HG02852 (cell line): ENCODE results near the gene DNAH17.

ENCODE experiments used
- ATAC-seq: cut with Tn5 transposase; IDR thresholded peaks from one replicate; pipeline ENCODE4 v1.9.1; 2021; ENCODE audit warnings: mild to moderate bottlenecking, moderate library complexity; ENCODE audit not compliant: unreplicated experiment

Gene DNAH17

DNA sequence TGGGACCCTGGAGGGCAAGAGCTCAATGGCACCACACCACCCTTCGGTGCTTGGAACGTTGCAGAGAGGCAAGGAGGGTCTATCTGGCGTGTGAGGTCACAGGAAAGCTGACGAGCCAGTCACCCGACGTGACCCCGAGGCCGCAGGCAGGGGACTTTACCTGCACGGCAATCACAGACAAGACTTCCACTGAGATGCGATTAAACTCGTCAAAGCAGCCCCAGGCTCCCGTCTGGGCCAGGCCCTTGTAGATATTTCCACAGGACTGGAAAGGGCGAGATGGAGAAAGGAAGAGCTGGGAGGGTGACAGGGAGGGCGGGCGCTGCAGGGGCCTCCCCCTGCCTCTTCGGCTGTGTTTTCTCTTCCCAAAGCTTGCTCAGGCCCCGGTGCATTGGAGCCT is 78.3 kb downstream of the DNAH17 start:
- no peak for ATAC-seq

DNA sequence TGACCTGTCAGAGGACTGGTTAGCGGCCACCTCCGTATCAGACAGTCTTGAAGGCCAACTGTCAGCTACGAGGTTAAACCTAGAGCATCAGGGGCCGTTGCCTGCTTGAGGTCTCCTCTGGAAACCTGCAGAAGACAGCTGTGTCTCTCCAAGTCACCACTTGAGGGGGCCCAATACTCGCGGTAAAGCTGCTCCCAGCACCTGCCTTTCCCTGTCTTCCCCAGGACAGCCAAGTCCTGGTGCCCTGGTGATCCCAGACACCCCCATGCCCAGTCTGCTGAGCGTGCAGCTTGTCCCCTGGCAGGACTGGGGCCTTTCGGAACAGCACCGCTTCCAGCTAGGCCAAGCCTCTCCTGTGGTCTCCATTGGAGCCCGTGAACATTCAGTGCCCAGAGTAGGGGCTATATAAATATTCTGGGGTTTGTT is 80.1 kb downstream of the DNAH17 start:
- ATAC-seq, result no peak

DNA sequence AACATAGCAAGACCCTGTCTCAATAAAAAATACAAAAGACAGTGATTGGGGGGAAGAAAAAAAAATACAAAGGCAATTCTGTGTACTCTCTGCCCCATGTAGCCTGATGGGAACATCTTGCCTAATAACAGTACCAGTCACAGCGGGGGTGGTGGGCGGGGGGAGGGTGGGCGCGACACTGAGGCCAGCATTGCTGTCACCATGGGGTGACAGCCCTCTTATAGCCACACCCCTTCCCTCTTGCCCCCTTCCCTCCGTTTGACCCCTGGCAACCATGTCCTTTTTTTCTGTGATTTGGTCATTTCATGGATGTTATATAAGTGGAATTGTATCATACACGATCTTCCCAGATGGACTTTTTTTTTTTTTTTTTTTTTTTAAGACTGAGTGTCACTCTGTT is 80.9 kb downstream of the DNAH17 start:
- no peak for ATAC-seq

DNA sequence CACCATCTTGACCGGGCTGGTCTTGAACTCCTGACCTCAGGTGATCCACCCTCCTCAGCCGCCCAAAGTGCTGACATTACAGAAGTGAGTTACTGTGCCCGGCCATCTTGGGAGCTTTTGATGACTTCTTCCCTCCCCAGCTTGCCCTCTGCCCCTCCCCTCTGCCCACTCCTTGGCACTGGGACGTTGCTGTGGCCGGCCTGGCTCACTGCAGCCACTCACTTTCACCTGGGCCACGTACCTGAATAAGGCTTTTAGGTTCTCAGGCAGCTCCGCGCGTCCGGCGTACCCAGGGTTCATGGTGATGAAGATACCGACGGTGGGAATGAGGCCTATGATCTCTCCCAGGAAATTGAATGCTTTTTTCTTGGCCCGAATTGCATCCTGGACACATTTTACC is 81.6 kb downstream of the DNAH17 start:
- no peak for ATAC-seq

DNA sequence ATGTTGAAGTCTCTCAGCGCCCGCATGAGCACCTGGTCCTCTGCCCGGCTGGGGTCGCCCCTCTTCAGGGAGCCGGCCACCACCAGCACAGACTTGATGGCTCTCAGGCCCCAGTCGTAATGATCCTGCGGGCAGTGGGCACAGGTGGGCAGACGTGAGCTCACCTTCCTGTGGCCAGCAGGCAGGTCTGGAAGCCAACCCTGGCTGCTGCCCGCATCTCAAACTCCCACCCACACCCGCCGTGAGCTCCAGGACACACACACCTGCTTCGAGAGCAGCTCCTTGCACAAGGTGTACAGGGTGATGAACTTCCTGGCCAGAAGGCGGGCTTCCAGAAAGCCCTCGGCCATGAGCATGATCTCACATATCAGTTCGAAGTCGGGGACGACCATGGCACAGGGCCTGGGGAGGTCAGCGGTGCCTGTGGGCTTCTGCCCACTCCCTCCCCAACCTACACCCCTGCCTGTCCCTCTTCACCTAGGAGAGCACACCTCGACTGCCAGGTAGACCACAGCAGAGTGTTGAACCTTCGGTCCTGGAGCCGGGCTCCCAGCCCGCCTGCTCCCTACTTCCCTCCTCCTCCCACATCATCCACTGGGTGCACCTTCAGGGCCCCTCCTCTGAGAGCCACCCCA is 82.4 kb downstream of the DNAH17 start:
- no peak for ATAC-seq

DNA sequence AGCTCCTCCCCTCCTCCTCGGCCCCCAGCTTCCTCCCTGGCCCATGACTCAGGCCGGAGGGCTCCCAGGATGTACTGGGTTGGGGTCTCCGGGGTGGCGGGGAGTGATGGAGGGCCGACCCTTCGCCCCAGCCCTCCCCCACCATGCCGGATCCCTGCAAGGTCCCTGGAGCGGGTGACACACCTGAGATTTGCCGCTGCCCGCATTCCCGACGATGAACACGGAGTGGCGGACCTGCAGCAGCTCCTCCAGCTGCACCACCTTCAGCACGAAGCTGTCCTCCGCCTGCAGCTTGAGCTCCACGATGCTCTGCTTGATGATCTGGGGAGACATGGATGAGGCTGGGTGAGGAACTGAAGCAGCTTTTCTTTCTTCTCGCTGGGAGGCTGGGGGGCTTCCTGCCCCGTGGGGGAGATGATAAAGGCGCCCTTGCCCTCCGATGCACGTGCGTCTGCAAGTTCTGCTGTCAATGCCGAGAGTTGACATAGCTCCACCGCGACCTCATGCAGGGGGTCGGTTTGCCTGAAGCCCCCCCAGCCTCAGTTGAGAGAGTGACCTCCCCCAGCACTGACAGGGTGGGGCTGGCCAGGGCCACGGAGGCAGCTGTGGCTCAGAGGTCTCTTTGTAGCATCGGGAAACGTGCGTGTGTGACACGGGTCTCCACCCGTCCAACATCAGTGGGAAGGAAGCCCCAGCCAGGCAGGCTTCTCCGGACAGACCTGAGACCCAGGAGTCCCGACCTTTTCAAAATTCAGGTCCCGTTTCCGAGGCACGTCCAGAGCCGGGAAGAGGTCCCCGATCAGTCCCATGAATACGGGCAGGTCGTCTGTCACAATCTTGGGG is 83.1 kb downstream of the DNAH17 start:
- no peak for ATAC-seq

DNA sequence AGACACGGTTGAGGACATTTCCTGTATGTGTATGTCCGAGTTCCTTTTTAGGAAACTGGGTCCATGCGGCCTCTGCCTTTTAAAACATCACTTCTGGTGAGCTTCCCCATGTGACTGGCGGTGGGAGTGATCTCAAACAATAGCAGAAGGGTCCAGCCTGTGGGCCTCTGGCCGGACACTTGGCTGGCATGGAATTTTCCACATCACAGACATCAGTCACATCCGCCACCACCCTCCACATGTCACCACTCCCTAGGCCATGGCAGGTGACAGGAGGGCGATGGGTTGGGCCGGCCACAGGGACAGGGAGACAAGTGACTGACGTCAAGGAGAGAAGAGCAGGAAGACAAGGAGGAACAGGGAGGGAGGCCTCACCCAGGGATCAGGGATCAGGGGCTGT is 83.7 kb downstream of the DNAH17 start:
- ATAC-seq, result no peak

DNA sequence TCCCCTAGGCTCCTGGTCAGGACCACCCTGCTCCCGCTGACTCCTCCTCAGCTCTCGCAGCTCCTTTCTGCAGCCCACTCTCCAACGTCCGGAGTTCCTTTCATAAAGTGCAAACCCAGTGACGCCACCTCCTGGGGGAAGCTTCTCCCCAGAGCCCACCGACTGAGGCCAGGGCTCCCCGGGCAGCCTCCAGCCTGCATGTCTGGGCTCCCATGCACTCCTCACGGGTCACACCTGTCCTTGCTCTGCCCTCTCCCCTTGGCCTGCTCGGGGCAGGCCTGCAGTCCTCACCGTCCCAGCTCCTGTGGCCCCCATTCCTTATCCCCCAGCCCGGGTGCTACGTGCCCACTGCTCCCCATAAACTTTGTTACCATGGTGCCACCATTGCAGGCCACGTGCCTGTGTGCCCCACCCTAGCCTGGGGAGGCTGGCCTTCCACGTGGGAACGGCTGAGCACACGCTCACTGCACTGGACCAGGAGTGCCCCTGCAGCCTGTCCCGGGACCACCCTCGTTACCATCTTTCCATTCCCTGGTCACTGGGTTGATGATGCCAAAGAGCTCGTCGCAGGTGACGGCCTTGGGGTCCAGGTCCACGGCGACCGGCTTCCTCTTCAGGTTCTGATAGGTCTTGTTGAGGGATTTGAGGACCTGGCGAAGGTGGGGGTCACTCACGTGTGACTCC is 84.9 kb downstream of the DNAH17 start:
- no peak for ATAC-seq

DNA sequence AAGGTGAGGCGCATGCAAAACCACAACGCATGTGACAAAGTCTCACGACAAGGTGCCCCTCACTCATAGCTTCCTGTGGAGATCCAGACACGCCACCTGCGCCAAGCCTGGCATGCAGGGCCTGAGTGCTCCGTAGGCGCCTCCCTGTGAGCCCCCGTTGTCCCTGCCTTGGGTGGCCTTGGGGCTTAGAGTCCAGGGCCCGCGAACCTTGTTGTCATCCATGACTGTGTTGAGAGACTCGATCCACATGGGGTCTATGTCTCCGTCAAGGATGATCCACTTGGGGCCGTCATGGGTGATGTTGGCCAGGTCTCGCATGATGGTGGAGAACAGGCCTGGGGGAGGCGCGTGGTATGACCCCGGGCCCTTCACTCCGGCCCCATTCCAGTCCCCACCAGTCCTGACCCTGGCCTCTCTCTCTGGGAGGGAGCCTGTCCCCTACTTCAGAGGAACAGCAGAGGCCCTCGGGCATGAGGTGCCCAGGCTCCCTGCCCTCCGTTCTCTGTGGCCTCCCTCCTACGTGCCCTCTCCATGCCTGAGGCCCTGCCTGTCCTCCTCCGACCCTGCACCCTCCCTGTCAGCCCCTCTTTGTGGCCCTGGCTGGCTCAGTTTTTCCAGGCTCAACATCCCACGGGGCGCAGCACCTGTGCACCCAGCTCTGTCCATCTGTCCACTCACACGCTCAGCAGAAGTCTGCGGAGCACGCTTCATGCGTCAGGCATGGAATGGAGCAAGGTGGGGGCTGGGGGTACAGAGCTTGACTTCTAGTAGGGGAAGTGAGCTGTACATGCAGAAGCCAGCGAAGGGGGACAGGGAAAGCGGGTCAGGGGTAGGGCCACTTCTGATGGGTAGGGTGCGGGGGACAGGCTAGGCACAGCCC is 85.7 kb downstream of the DNAH17 start:
- ATAC-seq, result no peak

DNA sequence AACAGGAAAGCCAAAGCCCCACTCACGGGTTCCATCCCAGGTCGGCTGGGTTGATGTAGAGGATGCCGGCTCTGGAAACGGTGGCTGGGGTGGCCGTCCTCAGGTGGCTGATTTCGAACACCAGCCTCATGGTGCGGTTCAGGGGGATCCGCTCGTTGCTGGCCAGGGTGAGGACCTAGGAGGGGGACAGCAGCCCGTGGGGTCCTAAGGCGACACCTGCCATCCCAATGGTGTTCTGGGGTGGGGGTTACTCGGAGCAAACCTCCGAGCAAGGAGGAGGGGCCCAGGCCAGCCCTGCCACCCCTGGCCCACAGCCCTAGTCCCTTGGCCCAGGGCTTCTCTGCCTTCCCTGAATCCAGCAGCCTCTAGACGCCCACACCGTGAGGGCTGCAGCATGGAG is 86.5 kb downstream of the DNAH17 start:
- no peak for ATAC-seq

DNA sequence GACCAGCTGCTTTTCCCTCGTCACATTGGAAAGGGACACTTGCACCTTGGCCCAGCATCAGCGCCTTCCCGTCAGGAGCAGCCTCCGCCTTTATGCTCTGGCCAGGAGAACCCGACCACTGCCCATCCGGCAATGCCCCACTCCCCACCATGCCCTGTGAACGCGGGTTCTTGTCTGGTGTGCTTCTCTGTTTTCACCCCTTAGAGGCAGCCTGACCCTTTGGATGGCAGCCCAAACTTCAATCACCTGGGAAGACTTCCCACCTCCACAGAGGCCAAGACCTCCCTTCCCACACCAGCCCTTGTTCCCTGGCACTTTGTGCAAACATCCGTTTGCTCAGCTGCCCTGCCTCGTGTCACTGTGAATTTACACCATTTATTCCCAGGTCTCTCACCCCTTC is 87.0 kb downstream of the DNAH17 start:
- ATAC-seq, result no peak

DNA sequence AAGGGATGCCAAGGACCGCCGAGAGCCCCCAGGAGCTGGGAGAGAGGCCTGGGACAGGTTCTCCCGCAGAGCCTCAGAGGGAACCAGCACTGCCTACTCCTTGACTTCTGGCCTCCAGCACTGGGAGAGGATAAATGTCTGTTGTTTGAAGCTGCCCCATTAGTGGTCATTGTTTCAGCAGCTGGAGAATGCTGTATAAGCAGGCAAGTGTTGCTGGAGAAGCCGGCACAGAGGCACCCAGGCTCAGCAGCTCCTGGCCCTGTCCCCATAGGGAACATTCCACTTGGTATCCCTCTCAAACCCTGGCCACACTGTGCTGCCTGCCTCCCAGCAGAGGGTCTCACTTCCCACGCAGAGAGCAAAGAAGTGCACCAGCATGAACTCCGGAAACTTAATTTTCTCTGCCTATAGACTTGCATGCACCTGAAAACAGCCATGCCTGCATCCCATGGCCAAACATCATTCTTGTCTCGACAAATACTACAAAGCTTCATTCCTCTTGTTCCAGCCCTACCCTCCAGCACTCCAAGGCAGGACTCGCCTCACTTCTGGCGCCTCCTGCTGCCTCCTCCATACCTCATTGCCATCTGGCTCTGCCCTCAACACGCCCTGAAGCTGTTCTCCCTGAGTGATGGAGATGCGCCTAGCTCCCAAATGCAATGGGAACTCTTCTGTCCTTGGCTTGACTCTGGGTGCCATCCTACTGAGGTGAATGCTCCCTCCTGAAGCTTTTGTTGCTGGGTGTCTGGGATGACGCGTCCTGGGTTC is 88.1 kb downstream of the DNAH17 start:
- no peak for ATAC-seq

DNA sequence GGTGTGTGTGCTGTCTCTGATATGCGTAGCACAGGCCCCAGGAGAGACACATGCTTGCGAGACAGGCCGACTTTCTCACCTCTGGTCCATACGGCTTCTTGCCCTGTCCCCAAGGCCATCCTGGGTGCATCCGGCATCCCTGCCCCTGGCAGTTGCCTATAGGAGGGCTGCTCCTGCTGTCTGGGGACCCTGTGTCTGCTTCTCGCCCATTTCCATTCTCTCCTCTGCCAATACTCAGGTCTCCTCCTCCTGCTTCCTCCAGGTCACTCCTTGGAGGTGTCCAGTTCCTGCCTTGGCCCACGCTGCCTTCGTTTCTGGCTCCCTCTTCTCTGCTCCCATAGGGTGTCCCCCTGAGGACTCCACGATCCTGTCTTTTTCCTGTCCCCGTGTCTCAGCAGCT is 89.0 kb downstream of the DNAH17 start:
- ATAC-seq, result no peak

DNA sequence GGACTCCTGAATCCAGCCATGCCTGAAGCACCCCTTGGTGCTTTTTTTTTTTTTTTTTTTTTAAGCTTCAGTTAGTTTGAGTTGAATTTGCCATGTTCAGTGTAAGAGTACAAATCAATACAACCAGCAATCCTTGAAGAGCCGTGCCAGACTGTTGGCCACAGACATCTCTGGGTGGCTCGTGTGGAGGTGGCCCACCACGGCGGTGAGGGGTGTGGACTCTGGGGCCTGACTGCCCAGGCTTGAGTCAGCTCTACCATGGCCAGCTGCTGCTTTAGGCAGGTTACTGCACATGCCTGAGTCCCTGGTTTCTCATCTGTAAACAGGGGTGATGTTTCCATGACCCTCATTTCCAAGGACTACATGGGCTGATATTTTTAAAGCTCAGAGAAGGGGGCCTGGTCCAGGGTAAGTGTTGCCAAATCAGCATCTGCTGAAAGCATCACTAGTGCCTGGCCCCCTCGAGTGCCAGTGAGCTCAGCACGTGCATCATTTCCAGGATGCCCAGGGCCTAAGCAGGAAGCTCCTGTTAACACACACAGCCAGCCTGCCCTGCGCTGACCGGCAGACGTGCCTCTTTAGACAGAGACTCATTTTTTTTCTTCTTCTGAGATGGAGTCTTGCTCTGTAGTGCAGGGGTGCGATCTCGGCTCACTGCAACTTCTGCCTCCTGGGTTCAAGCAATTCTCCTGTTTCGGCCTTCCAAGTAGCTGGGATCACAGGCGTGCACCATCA is 90.1 kb downstream of the DNAH17 start:
- ATAC-seq, result no peak

DNA sequence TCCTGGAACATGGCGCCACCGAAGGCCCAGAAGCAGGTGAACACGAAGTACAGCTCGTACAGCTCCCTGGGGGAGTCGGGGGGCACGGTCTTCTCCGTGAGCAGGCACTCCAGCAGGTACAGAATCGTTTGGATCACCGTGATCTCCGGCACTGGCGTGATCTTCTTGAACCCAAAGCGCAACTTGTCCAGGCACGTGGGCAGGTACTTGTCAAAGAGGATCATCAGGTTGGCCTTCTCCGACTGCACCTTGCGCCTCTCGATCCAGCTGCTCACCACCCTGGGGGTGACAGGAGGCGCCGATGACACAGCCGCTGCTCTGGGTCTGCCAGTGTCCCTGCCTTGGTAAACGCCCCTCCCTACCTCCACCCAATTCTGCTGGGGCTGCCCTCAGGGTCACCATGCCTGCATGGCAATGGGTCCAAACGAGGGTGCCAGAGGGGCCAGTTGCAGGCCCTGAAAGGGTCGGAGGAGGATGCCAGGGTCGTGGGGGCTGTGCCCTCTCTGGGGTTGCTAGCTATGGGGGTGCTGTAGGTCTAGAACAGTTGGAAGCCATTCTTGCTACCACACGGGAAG is 90.9 kb downstream of the DNAH17 start:
- no peak for ATAC-seq

DNA sequence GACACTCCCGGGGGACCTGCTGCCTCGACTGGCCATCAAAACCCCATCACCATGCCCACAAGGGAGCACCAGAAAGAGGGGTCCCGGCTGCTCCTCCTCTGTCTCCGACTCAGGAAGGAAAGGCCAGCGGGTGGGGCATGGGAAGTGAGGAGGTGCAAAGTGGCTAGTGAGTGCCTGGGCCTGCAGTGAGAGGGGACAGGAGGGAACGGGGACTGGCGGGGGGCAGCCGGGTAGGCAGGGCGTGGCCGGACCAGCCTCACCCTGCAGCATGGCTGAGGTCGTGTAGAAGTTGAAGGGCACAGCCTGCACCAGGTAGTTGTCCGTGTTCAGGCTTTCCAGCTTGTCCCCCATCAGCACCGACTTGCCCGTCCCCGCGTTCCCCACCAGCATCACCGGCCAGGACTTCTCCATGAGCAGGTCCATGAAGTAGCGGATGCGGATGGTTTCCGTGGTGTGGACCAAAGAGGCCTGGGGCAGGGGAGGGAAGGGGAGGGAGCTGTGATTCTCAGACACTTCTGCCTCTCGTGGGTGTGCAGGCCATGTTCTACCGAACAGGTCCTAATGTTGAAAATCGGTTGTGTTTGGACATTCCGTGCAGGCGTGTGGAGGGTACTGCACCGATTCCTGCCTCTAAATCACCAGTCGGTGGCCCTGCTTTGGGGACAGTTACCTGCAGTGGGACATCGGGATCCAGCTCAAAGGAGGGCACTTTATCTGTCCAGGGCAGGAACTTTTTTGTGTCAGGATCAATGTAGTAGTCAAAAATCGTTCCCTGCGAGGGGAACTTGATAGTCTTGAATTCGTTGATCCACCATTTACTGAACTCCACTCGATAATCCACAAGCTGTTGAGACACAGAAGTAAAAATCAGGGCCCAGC is 91.7 kb downstream of the DNAH17 start:
- no peak for ATAC-seq

DNA sequence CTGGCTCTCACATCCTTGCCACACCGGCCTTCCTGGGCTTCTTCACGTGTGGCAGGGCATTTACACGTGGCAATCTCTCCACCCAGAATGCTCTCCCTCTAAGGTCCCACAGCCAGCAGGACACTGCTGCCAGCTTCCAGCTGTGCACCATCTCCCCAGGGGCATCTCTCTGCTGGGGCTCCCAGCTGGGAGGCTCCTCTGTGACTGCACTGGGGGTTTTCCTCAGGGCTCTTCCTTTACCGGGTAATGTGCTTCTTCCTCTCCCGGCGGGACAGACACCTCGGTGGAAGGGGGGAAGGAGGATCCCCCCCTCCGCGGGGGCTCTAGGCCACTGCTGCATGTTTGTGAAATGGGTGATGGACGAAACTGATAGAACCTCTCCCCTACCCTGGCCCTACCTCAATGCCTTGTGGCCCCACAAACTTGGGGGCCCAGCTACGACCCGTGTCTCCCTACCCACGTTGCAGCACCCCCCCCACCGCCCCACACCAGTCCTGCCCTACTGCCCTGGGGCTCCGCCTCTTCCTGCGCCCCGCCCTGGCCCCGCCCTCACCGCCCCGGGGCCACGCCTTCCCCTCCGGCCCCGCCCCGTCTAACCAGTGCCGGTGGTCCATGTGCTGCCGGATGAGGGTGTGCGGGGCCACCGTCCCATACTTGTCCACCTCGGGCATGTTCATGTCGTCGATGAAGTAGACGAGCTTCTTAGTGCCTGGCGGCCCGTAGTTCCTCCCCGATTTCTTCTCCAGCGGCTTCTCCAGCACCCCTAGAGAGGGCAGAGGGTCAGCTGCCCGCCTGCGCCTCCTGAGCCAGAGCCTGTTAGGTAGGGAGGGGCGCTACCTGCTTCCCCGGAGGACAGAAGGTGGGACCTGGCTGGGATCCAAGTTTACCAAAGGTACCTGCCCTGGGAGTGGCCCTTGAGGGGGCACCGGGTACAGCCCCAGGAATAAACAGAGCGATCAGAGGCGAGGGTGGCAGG is 92.6 kb downstream of the DNAH17 start:
- no peak for ATAC-seq
